GM19455 (cell line): ENCODE data around the gene C6orf89.

Experiments
- ATAC-seq: cut with Tn5 transposase; IDR thresholded peaks from one replicate; pipeline ENCODE4 v1.9.1; 2021; ENCODE audit not compliant: unreplicated experiment

The C6orf89 gene

GRCh38 chr6:36967301-36967700 lies 81.5 kb downstream of the C6orf89 start:
- no peak for ATAC-seq

- ATAC-seq, result no peak
Measured at GRCh38 chr6:36967757-36968156, 82.0 kb downstream of the C6orf89 start.

GRCh38 chr6:36968266-36968977 lies 82.7 kb downstream of the C6orf89 start:
- no peak for ATAC-seq

- no peak for ATAC-seq
Measured at GRCh38 chr6:36969240-36969691, 83.5 kb downstream of the C6orf89 start.

GRCh38 chr6:36969988-36970891 lies 84.5 kb downstream of the C6orf89 start:
- no peak for ATAC-seq

- no peak for ATAC-seq
Measured at GRCh38 chr6:36970892-36971842, 85.4 kb downstream of the C6orf89 start.

- no peak for ATAC-seq
Measured at GRCh38 chr6:36971921-36972673, 86.3 kb downstream of the C6orf89 start.

- no peak for ATAC-seq
Measured at GRCh38 chr6:36973190-36973589, 87.4 kb downstream of the C6orf89 start.

GRCh38 chr6:36973647-36974046 lies 87.9 kb downstream of the C6orf89 start:
- no peak for ATAC-seq

GRCh38 chr6:36975231-36976006 lies 89.7 kb downstream of the C6orf89 start:
- ATAC-seq, result no peak

- no peak for ATAC-seq
Measured at GRCh38 chr6:36976007-36976264, 90.2 kb downstream of the C6orf89 start.

- no peak for ATAC-seq
Measured at GRCh38 chr6:36976509-36976908, 90.8 kb downstream of the C6orf89 start.

- no peak for ATAC-seq
Measured at GRCh38 chr6:36976931-36977330, 91.2 kb downstream of the C6orf89 start.

GRCh38 chr6:36977470-36977941 lies 91.8 kb downstream of the C6orf89 start:
- ATAC-seq, result no peak
